ENCODE data around the gene DHX32. TPM values are rescaled to one million over a fixed set of nuclear protein-coding genes. Genes with fewer than 3 reads are reported as not detected.

The DHX32 gene
- polyA plus RNA-seq, 1 donor from 2014 or later = 25.2 TPM

GRCh38 chr10:125840955-125841354, 40.1 kb downstream of the DHX32 start:
- Histone ChIP-seq H3K9ac (ENCODE audit: low read length) (no peak overlapping the region), H3F3A (ENCODE audit: insufficient read depth, low read length, poor library complexity, severe bottlenecking) (no peaks in the 10 kb centered on the region), H3K4me3 (ENCODE audit: low read length) (no peak overlapping the region), H3K36me3 (ENCODE audit: insufficient read depth, low read length) (peaks cover 4% of the 10 kb centered on the region), H4K20me1 (ENCODE audit: insufficient read depth) (no peaks in the 10 kb centered on the region), H2AFZ (ENCODE audit: low read depth, low read length) (no peak overlapping the region), H3K4me2 (ENCODE audit: low read length) (no peak overlapping the region), H3K27ac (ENCODE audit: low read length) (no peak overlapping the region), H3K9me3 (ENCODE audit: low read length) (no peaks in the 10 kb centered on the region), H3K27me3 (ENCODE audit: insufficient read depth, low read depth, low read length) (no peaks in the 10 kb centered on the region), H3K9me2 (ENCODE audit: insufficient read depth, low read length) (no peaks in the 10 kb centered on the region), H3K79me2 (replicated peaks; ENCODE audit: insufficient read depth, low read length) (no peaks in the 10 kb centered on the region)
- TF ChIP-seq RAD21 (conservative IDR thresholded peaks at IDR 0.05) (no peak), EP300 (conservative IDR thresholded peaks at IDR 0.05; ENCODE audit: poor library complexity, severe bottlenecking) (no peak), TAF1 (IDR thresholded peaks at IDR 0.05; ENCODE audit: low read depth) (no peak), CTCF (IDR thresholded peaks at IDR 0.05; ENCODE audit: poor library complexity, severe bottlenecking) (no peak), POLR2AphosphoS5 (IDR thresholded peaks at IDR 0.05) (no peak), MXI1 (conservative IDR thresholded peaks at IDR 0.05; ENCODE audit: poor library complexity, severe bottlenecking) (no peak), SMC3 (conservative IDR thresholded peaks at IDR 0.05; ENCODE audit: poor library complexity) (no peak), EZH2 (IDR thresholded peaks at IDR 0.05; ENCODE audit: borderline replicate concordance, insufficient read depth, low read length, poor library complexity, severe bottlenecking) (no peak), REST (IDR thresholded peaks at IDR 0.05; ENCODE audit: borderline replicate concordance) (no peak)

DNA sequence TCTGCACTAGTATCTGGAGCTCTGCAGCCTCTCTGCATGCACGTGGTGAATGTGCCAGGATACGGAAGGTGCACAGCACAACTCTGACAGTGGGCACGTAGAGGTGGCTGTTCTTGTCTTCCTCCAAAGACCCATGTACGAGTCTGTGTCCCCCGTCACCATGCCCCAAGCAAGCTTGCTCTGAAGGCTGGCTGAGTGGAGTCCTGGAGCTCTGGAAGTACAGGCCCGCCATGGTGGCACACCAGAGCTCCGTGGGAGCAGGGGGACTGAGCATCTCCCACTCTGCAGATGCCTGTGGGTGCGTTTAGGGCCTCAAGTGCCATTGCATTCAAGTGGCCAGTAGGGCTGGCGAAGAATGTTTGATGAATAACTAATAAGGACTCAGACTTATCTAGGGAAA, 40.7 kb downstream of the DHX32 start:
- no peaks in the 10 kb centered on the region for H3K79me2 ChIP-seq (replicated peaks; ENCODE audit: insufficient read depth, low read length)
- no peaks in the 10 kb centered on the region for H3K9me3 ChIP-seq (ENCODE audit: low read length)
- H3K9me2 ChIP-seq (ENCODE audit: insufficient read depth, low read length) = no peaks in the 10 kb centered on the region
- no peak overlapping the region for H3K4me2 ChIP-seq (ENCODE audit: low read length)
- no peaks in the 10 kb centered on the region for H4K20me1 ChIP-seq (ENCODE audit: insufficient read depth)
- no peak overlapping the region for H3K4me3 ChIP-seq (ENCODE audit: low read length)
- H3K27me3 ChIP-seq (ENCODE audit: insufficient read depth, low read depth, low read length) = no peaks in the 10 kb centered on the region
- H3K9ac ChIP-seq (ENCODE audit: low read length) = no peak overlapping the region
- no peak overlapping the region for H2AFZ ChIP-seq (ENCODE audit: low read depth, low read length)
- TF ChIP-seq RAD21 (conservative IDR thresholded peaks at IDR 0.05) (no peak), SMC3 (conservative IDR thresholded peaks at IDR 0.05; ENCODE audit: poor library complexity) (no peak), TAF1 (IDR thresholded peaks at IDR 0.05; ENCODE audit: low read depth) (no peak), EP300 (conservative IDR thresholded peaks at IDR 0.05; ENCODE audit: poor library complexity, severe bottlenecking) (no peak), CTCF (IDR thresholded peaks at IDR 0.05; ENCODE audit: poor library complexity, severe bottlenecking) (no peak), MXI1 (conservative IDR thresholded peaks at IDR 0.05; ENCODE audit: poor library complexity, severe bottlenecking) (no peak), POLR2AphosphoS5 (IDR thresholded peaks at IDR 0.05) (no peak), EZH2 (IDR thresholded peaks at IDR 0.05; ENCODE audit: borderline replicate concordance, insufficient read depth, low read length, poor library complexity, severe bottlenecking) (no peak), REST (IDR thresholded peaks at IDR 0.05; ENCODE audit: borderline replicate concordance) (no peak)
- no peak overlapping the region for H3K27ac ChIP-seq (ENCODE audit: low read length)
- H3K36me3 ChIP-seq (ENCODE audit: insufficient read depth, low read length) = peaks cover 4% of the 10 kb centered on the region
- no peaks in the 10 kb centered on the region for H3F3A ChIP-seq (ENCODE audit: insufficient read depth, low read length, poor library complexity, severe bottlenecking)
